ENCODE measurements around the gene COLEC12. TPM values are rescaled to one million over a fixed set of nuclear protein-coding genes. Genes with fewer than 3 reads are reported as not detected.

Gene COLEC12
- total RNA-seq, 1 donor from 2014 or later = 3.3 TPM

DNA sequence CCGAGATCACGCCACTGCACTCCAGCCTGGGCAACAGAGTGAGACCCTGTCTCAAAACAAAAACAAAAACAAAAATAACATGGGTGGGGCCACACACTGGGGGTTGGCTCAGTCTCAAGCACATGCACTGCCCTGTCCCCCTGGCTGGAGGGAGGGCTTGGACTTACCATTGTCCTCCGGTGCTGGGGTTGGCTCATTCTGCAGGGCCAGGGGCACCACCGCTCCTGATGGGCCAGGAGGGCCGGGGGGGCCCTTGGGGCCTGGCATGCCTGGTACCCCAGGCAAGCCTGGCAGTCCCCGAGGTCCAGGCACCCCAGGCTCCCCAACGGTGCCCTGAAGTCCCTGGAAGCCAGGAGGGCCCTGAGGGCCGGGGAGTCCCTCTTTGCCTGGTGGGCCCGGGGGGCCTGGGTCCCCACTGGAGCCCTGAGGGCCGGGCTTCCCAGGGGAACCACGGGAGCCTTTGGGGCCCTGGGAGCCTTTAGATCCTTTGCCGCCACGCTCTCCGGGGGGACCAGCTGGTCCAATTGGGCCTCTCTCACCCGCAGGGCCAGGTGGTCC, 165.8 kb downstream of the COLEC12 start:
- TF ChIP-seq, protein P1, sequence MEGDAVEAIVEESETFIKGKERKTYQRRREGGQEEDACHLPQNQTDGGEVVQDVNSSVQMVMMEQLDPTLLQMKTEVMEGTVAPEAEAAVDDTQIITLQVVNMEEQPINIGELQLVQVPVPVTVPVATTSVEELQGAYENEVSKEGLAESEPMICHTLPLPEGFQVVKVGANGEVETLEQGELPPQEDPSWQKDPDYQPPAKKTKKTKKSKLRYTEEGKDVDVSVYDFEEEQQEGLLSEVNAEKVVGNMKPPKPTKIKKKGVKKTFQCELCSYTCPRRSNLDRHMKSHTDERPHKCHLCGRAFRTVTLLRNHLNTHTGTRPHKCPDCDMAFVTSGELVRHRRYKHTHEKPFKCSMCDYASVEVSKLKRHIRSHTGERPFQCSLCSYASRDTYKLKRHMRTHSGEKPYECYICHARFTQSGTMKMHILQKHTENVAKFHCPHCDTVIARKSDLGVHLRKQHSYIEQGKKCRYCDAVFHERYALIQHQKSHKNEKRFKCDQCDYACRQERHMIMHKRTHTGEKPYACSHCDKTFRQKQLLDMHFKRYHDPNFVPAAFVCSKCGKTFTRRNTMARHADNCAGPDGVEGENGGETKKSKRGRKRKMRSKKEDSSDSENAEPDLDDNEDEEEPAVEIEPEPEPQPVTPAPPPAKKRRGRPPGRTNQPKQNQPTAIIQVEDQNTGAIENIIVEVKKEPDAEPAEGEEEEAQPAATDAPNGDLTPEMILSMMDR (conservative IDR thresholded peaks at IDR 0.05; ENCODE audit: low read depth, low read length) = no peak
- DNase-seq (ENCODE audit: low read depth) = no peak
- no peak overlapping the region for H3K4me3 ChIP-seq (ENCODE audit: low read depth, low read length)

DNA sequence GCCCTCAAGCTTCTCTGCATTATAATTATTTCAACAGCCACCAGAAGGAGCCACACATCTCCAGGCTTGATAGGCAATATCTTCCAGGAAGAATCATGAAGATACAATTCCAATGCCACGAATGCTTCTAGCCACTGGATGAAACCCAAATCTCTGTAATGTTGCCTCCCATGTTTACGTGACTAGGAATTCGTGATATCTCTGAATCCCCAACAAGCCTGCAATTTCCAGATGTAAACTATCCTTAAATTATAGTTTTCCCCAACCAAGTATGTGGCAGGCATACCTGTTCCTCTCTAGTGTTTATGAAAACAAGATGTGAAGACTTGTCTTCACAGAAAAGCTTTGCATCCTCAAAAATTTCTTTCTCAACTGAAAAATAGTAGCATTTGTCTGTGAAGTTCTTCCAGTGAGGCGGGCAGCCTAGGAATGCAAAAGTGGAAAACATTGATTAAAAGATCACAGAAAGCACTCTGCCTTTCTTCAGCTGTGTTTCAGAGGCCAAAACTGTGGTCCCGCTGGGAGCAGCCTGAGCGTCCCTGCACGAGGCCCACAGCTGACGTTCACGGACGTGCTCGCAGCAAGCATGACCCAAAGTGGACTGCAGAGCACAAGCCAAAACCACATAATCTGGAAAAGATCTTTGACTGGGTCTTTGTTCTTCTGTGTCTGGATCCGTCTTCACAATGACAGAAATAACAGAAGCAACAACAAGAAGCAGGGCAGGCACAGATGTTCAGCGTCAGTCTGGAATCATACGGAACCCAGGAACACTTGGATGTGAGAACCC, 167.6 kb downstream of the COLEC12 start:
- H3K4me3 ChIP-seq (ENCODE audit: low read depth, low read length) = no peak overlapping the region
- no peak for DNase-seq (ENCODE audit: low read depth)
- TF ChIP-seq, protein P1 (conservative IDR thresholded peaks at IDR 0.05; ENCODE audit: low read depth, low read length) = no peak

DNA sequence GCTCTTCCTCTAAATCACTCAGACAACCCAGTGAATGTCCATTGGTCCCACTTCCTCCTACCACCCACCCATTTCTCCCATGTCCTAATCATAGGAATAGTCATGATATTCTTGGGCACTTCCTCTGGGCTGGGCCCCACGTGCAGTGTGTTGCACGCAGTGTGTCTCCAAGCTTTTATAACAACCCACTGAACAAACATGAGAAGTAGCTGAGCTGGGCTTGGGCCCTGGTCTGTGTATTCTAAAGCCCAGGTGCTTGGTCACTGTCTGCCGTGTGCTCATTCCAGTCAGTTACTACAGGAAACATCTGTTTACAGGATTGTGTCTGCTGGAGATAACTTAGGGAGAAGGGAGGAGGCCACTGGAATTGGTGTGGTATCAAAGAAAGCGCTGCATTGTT, 168.5 kb downstream of the COLEC12 start:
- no peak overlapping the region for H3K4me3 ChIP-seq (ENCODE audit: low read depth, low read length)
- DNase-seq (ENCODE audit: low read depth) = no peak
- TF ChIP-seq, protein P1 (conservative IDR thresholded peaks at IDR 0.05; ENCODE audit: low read depth, low read length) = no peak

DNA sequence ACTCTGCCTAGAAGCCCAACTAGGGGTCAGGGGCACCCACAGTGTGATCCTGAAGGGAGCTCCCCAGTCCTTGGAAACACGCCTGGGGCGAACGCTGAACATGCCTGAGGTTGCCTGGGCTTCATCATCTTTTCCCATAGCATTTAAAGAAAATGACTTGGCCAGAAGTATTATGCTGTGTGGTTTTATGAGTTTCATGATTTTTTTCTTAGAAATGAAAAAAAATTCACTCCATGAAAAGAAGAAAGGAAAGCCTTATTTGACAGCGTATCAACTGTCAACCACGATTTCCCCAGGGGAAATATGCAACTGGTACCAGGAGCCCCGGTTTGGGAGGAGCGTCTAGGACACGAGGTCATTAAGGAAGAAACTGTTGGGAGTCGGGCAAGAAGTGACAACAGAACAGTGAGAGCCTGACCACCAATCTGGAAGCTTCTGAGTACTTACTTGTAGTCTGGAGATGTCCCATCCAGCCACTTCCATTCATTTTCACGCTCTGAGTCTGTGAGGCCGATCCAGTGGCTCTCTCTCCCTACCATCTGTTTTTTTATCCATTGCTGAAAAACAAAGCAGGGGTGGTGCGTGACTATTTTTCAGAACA, 169.2 kb downstream of the COLEC12 start:
- TF ChIP-seq, protein P1 (conservative IDR thresholded peaks at IDR 0.05; ENCODE audit: low read depth, low read length) = no peak
- no peak overlapping the region for H3K4me3 ChIP-seq (ENCODE audit: low read depth, low read length)
- DNase-seq (ENCODE audit: low read depth) = no peak

DNA sequence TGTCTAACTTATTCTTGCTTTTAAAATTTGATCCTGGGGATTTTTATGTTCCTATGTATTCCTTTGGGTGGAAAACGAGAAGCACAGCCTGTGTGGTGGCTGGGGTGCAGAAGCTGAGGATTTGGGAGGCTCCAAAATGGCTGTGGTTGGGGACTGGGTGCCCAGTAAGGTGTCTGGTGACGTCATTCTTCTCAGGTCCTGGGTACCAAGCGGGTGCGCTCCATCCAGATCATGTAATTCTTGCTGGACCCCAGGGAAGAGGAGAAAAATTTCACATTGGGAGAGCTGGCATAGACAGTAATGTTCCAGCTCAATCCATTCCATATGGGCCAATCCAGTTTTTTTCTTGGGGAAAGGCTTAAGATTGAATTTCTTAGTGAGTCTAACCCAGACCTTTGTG, 171.6 kb downstream of the COLEC12 start:
- no peak overlapping the region for H3K4me3 ChIP-seq (ENCODE audit: low read depth, low read length)
- TF ChIP-seq, protein P1 (conservative IDR thresholded peaks at IDR 0.05; ENCODE audit: low read depth, low read length) = no peak
- DNase-seq (ENCODE audit: low read depth) = no peak

DNA sequence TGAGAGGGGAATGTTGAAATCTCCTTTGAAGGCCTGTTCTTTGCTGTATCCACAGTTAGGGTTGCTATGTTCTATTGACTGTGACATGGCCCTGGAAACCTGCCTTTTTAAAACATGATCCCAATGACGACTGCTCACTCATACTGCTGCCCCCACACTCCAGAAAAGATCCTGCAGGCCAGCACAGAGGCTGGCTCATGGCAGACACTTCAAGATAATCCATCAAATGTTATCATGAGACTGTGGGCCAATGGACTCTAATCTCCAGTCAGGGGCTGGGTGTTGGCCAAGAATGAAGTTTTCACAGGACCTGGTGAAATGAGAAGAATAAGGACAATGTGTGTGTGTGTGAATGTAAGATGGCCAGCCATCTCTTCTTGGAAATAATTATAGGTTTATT, 173.7 kb downstream of the COLEC12 start:
- no peak for DNase-seq (ENCODE audit: low read depth)
- no peak overlapping the region for H3K4me3 ChIP-seq (ENCODE audit: low read depth, low read length)
- TF ChIP-seq, protein P1 (conservative IDR thresholded peaks at IDR 0.05; ENCODE audit: low read depth, low read length) = no peak
